Fibroblast of skin of right quadriceps (primary cell): ENCODE measurements around the gene OR8G5.

Source experiments
- DNase-seq: peaks from one replicate; pipeline ENCODE4 v3.0.0-alpha.2; 2013

OR8G5 gene

DNA sequence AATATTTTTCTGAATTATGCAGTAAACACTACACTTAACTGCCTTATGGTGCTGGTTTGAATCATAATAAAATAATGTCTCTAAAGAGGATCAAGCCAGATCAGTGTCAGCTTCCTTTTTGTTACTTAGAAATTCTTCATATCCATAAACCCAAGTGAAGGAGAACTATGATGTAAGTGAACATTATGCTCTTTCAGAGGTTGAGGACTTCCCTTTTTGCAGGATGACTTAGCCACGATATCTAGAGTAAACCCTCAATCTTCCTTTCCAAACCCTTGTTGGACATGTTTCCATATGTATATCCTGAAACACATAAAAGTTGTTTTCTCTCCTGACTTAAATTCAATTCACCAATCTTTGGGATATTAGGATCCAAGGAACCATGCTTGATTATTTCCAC lies 38.5 kb downstream of the OR8G5 start:
- no peak for DNase-seq

DNA sequence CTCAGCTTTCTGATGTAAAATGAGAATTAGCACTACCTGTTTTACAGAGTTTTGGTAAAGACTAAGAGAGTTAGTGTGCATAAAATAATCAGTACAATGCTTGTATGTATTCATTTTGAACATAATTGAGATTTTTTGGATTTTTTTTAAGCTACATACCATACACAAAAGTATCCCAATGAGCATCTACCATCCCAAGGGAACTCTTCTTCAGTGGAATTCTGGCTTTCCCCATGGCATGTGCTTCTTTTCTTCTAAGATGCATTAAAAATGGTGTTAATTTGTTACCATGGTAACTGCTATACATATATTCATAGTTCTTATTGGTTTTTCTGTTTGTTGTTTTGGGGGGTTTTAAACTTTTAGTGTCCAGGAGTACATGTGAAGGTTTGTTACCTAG lies 39.8 kb downstream of the OR8G5 start:
- peak; percentile 3 for DNase-seq

DNA sequence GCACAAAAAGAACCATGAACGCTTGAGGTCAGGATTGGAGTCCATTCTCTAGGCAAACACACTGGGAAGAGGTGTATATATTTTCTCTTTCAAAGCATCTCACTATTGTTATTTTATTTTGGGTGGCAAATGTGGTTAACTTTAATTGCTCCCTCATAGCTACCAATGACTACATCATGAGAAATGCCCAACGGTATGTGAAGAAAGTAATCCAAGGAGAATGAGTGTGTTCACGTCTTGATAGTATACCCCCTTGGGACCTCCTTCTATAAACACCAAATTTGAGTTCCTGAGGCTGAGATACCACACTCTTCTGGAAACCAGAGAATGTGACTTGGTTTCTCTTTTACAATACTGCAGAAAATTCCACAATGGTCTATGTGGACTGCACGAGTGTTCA lies 41.7 kb downstream of the OR8G5 start:
- DNase-seq, result peak; percentile 74

DNA sequence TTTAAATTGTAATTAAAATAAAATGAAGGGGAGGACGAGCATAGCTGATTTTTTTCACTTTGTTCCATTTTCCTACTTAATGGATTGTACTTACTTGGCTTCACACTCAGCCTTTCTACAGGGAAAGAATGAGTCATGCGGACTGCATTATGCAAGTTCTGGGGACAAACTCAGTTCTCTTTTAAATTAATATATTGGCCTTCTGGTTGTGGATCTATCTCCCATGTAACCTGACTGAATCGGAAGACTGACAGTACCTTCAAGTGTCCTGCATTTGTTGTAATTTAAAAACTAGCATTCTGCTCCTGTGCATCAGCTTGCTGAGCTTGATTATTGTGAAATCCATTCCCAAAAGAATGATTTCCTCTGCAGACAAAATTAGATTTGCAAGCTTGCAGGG lies 45.4 kb downstream of the OR8G5 start:
- peak; percentile 67 for DNase-seq

DNA sequence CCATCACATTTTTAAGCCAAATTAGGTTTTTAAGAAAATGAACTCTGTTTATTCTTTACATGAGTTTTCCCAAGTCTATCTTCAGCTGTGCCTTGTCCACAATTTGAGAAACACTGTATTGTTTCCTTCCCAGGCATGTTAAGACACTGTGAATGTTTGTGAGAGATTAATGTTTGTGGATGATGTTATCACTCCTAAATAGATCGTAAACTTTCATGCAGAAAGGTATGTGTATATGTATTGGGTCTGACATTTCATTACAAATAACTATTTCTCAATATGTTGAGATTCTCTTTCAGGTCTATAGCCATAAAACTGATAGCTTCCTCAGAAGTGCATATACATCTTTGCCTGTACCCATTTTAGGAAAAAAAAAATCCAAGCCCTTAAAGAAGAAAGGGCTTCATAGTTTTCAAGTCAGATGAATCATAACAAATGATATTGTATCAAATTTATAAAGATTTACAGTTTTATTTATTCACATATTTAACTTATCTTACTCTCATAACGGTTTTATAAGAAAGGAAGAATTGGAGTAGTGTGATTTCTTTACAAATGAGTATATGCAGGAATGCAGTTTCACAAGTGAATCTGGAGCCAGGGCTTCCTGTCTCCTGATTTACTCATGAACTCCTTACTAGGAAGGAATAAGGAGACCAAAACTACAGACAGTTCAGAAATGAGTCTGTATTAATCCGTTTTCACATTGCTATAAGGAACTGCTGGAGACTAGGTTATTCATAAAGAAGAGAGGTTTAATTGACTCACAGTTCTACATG lies 46.4 kb downstream of the OR8G5 start:
- peak; percentile 5 for DNase-seq

DNA sequence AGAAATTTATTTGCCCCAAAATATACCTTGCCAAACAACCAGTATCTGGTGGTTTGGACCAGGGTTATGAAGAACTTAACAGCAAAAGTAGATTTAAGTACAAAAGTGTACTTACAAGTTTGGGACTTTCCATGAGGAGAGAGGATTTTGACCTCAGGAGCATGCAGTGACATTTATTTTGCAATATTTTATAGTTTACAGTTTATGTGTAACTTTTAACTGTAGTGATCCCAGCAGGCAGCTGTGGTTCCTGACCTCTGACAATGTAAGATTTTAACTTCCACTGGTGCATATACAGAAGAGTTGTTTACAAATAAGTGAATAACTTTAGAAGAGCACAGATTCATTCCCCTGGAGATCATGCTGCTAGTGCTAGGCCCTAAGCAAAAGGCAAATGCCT lies 50.9 kb downstream of the OR8G5 start:
- no peak for DNase-seq

DNA sequence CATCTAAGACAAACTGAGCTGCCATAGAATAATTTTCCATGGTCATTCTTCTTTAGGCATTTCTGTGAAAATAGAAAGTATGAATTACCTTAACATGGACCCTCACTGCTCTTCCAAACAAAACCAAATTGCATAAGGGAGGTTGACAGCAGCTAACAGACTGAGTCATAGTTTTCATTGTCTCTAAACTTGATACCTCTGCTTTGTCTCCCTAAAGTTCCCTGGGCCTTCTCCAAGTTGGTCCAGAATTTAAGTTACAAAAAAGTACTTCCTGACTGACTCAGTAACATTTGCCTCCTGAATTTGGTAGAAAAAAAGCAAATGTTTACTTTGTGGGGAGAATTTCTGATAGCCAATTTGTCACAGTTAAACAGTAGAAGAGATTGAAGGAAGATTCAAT lies 54.5 kb downstream of the OR8G5 start:
- DNase-seq, result peak; percentile 2

DNA sequence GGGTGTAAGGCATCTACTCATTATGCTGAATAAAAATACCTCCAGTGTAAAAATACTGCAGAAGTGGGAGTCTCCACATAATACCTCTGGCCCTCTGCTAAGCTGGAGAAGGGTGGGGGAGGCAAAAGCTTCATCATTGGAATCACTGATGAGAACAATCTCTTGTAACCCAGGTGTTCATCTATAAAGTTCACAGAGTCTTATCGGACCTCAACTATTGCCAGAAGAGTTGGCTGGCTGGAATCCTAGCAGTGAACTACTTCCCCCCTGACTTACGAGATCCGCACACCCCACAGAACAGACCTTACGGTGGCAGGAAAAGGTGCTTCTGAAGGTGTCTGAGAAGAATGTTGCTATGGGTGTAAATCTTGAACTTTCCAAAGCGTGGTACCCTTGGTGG lies 55.1 kb downstream of the OR8G5 start:
- no peak for DNase-seq

DNA sequence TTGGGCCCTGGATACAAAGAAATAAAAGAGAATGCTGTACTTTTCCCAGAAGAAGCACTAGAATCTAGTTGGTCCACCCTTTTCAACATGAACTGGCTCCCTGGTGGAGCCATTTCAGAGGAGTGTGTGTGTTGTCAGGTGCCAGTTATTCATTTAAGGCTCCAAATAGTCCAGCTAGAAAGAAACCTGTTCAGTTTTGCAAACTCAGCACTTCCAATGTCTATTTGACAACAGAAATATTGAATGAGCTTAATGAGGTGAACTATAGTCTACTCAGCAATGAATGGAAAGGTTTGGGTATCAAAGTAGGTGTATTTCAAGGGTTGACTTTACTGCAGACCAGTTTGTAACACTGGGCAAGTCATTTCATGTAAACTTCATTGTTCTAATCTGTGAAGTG lies 55.5 kb downstream of the OR8G5 start:
- DNase-seq, result no peak

DNA sequence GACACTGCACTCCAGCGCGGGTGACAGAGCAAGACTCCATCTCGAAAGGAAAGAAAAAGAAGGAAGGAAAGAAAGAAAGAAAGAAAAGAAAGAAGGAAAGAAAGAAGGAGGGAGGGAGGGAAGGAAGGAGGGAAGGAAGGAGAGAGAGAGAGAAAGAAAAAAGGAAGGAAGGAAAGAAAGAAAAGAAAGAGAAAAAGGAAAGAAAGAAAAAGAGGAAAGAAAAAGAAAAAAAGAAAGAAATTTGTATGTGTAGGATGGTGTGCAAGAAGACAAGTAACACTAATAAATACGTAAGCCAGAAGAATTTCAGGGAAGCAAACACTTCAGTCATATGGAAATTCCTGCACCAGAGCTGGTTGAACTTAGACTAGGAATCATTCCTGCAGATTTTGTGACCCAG lies 57.0 kb downstream of the OR8G5 start:
- DNase-seq, result no peak

DNA sequence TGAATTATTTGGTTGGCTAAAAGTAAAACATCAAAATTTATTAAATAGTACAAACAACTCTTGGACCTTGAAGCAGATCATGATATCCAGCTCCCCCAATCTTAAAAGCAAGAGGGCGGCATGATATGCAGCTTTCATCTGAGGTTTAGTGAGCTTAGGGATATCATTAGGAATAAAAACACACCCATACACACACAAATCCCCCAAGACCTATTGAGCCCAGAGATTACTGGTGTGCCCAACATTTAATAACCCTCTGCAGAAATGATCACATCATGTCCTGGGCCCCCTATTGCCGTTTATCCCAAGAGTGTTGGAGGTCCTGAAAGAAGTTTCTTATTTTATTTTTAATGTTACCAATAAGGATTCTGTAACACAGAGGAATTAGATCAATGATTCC lies 57.7 kb downstream of the OR8G5 start, which contains the start of gene OR8D1:
Gene OR8D1, minus strand, starts transcription at position 101 of the 400 bp plus-strand sequence. CDS start 3,183 bp downstream, outside the sequence.
- DNase-seq, result no peak

DNA sequence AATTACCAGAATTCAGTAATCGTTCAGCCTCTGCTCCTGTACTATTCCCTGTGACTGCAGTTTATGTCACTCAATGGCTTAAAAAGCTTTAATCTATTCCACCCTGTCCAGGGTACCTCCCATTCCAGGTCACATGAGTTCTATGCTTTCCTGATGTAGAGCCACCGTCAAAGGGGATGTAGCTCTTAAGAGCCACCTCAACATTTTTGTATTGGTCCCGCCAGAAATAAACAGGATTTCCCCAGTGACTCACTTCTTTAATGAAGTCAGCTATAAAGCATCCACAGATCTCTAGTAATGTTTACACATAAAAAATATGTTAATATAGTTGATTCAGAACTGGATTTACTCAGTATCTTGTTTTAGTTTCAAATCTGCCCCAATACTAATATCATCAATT lies 58.9 kb downstream of the OR8G5 start:
- DNase-seq, result peak; percentile 27
